Measurements from ENCODE around the gene UBE2H. TPM values are rescaled to one million over a fixed set of nuclear protein-coding genes. Genes with fewer than 3 reads are reported as not detected.

The UBE2H gene
- total and polyA plus RNA-seq, 10 of the 15 experiments (the other 5 are each of a cell fraction or from before 2014, with no cell fraction given), result 15.6 to 75.5 (median 32.8) TPM

DNA sequence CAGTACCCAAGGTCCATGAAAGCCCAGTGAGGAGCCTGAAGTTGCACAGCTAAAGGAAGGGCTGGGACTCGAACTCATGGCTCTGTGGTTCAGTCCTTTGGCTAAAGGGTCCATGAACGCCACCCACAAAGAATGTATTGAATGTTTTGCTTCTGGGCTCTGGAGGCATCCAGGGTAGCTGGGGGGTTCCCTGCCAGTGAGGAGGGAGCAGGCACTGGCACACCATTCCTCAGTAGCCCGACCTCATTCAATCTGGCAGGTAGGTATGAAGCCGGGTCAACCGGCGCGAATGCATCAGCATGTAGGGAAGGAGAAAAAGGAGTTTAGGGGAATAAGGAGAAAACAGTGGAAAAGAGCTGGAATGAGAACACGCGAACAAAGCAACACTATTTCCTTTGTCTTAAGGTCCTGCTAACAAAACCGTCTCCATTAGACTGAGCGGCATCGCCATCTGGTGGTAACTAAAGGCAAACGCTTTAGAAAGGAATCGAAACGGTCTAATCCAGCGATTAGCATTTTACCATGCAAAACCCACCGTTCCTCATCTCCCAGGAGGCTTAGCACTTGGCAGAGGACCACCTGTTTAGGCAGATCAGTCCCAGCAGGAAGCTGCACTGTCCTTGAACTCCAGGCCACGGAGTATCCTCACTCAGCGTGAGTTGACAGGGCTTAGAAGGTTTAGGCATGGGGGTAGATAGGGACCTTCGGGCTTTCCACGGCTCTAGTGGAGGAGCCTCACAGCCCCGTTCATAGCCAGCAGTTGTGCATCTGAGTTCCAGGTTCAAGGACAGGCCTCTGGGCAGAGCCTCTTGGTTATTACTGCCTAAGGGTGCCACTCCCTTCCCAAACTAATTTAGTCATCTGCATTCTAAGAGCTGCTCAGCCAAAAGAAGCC lies 122.8 kb downstream of the UBE2H start (continued):
- TF ChIP-seq, protein P1, sequence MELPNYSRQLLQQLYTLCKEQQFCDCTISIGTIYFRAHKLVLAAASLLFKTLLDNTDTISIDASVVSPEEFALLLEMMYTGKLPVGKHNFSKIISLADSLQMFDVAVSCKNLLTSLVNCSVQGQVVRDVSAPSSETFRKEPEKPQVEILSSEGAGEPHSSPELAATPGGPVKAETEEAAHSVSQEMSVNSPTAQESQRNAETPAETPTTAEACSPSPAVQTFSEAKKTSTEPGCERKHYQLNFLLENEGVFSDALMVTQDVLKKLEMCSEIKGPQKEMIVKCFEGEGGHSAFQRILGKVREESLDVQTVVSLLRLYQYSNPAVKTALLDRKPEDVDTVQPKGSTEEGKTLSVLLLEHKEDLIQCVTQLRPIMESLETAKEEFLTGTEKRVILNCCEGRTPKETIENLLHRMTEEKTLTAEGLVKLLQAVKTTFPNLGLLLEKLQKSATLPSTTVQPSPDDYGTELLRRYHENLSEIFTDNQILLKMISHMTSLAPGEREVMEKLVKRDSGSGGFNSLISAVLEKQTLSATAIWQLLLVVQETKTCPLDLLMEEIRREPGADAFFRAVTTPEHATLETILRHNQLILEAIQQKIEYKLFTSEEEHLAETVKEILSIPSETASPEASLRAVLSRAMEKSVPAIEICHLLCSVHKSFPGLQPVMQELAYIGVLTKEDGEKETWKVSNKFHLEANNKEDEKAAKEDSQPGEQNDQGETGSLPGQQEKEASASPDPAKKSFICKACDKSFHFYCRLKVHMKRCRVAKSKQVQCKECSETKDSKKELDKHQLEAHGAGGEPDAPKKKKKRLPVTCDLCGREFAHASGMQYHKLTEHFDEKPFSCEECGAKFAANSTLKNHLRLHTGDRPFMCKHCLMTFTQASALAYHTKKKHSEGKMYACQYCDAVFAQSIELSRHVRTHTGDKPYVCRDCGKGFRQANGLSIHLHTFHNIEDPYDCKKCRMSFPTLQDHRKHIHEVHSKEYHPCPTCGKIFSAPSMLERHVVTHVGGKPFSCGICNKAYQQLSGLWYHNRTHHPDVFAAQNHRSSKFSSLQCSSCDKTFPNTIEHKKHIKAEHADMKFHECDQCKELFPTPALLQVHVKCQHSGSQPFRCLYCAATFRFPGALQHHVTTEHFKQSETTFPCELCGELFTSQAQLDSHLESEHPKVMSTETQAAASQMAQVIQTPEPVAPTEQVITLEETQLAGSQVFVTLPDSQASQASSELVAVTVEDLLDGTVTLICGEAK (IDR thresholded peaks at IDR 0.05; ENCODE audit: borderline replicate concordance), result no peak
- TF ChIP-seq, protein P2, sequence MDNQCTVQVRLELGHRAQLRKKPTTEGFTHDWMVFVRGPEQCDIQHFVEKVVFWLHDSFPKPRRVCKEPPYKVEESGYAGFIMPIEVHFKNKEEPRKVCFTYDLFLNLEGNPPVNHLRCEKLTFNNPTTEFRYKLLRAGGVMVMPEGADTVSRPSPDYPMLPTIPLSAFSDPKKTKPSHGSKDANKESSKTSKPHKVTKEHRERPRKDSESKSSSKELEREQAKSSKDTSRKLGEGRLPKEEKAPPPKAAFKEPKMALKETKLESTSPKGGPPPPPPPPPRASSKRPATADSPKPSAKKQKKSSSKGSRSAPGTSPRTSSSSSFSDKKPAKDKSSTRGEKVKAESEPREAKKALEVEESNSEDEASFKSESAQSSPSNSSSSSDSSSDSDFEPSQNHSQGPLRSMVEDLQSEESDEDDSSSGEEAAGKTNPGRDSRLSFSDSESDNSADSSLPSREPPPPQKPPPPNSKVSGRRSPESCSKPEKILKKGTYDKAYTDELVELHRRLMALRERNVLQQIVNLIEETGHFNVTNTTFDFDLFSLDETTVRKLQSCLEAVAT (IDR thresholded peaks at IDR 0.05), result 0 out of 2 replicates have a peak, but pooled peaks have one; percentile 21
- TF ChIP-seq SMC3 (IDR thresholded peaks at IDR 0.05; ENCODE audit: borderline replicate concordance, low read length) (peak; percentile 73), BCL11A (IDR thresholded peaks at IDR 0.05; ENCODE audit: low read depth, low read length) (no peak), YY1 (IDR thresholded peaks at IDR 0.05; ENCODE audit: low read depth, low read length) (peak; percentile 81), ZNF274 (IDR thresholded peaks at IDR 0.05; ENCODE audit: insufficient read depth, insufficient read length) (no peak), NBN (IDR thresholded peaks at IDR 0.05) (0 out of 2 replicates have a peak, but pooled peaks have one; percentile 32), EED (IDR thresholded peaks at IDR 0.05; ENCODE audit: low read depth) (0 out of 2 replicates have a peak, but pooled peaks have one; percentile 10), POLR2A (IDR thresholded peaks at IDR 0.05; ENCODE audit: low read depth, low read length) (peak; percentile 59; the same call in 1 of the 2 replicates)
- TF ChIP-seq, protein P3, sequence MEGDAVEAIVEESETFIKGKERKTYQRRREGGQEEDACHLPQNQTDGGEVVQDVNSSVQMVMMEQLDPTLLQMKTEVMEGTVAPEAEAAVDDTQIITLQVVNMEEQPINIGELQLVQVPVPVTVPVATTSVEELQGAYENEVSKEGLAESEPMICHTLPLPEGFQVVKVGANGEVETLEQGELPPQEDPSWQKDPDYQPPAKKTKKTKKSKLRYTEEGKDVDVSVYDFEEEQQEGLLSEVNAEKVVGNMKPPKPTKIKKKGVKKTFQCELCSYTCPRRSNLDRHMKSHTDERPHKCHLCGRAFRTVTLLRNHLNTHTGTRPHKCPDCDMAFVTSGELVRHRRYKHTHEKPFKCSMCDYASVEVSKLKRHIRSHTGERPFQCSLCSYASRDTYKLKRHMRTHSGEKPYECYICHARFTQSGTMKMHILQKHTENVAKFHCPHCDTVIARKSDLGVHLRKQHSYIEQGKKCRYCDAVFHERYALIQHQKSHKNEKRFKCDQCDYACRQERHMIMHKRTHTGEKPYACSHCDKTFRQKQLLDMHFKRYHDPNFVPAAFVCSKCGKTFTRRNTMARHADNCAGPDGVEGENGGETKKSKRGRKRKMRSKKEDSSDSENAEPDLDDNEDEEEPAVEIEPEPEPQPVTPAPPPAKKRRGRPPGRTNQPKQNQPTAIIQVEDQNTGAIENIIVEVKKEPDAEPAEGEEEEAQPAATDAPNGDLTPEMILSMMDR (IDR thresholded peaks at IDR 0.05 in 2 of 3, conservative IDR thresholded peaks at IDR 0.05 in 1 of 3; ENCODE audit: control insufficient read depth in 2 of 3, extremely low read depth in 1 of 3, insufficient read depth in 1 of 3, low read depth in 3 of 3, low read length in 3 of 3), result peak; percentile 76 to 87 (median 80)

Measured in GM12878 (cell line).